Measurements from ENCODE around the gene IDUA.
"Not testable (repeated sequence)": the region's sequence is repeated elsewhere in the genome, so short reads cannot be mapped to it uniquely, and the experiment has no call there.

The IDUA gene

GRCh38 chr4:968621-969394, 18.0 kb upstream of the IDUA start:
- Histone ChIP-seq H3K4me1 (ENCODE audit: control insufficient read depth, insufficient read depth, low read length) (peaks cover 3% of the 10 kb centered on the region), H3K4me3 (ENCODE audit: low read length) (no peak overlapping the region), H3K9me3 (ENCODE audit: control insufficient read depth, insufficient read depth, low read length) (no peaks in the 10 kb centered on the region), H3K27ac (ENCODE audit: low read length) (no peak overlapping the region), H3K27me3 (ENCODE audit: control insufficient read depth, insufficient read depth, low read length) (no peaks in the 10 kb centered on the region; the same call in 1 of the 2 replicates), H3K36me3 (ENCODE audit: control insufficient read depth, insufficient read depth, low read length) (0 out of 2 replicates have a peak, but pooled peaks cover 3% of the 10 kb centered on the region)
- DNase-seq (ENCODE audit: low read depth, low spot score), result no peak
- no CpG with 5 or more reads among the region's 23 CpGs for WGBS (ENCODE audit: insufficient coverage, insufficient read length)

- Histone ChIP-seq H3K4me1 (ENCODE audit: control insufficient read depth, insufficient read depth, low read length) (peaks cover 3% of the 10 kb centered on the region), H3K27ac (ENCODE audit: low read length) (no peak overlapping the region), H3K9me3 (ENCODE audit: control insufficient read depth, insufficient read depth, low read length) (no peaks in the 10 kb centered on the region), H3K36me3 (ENCODE audit: control insufficient read depth, insufficient read depth, low read length) (0 out of 2 replicates have a peak, but pooled peaks cover 3% of the 10 kb centered on the region), H3K27me3 (ENCODE audit: control insufficient read depth, insufficient read depth, low read length) (no peaks in the 10 kb centered on the region; the same call in 1 of the 2 replicates), H3K4me3 (ENCODE audit: low read length) (no peak overlapping the region)
- no CpG with 5 or more reads among the region's 25 CpGs for WGBS (ENCODE audit: insufficient coverage, insufficient read length)
- DNase-seq (ENCODE audit: low read depth, low spot score), result no peak
These were observed 16.6 kb upstream of the IDUA start for GRCh38 chr4:970046-970745.

GRCh38 chr4:970854-971520, 15.9 kb upstream of the IDUA start:
- WGBS (ENCODE audit: insufficient coverage, insufficient read length), result no CpG with 5 or more reads among the region's 17 CpGs
- Histone ChIP-seq H3K27me3 (ENCODE audit: control insufficient read depth, insufficient read depth, low read length) (no peaks in the 10 kb centered on the region; the same call in 1 of the 2 replicates), H3K9me3 (ENCODE audit: control insufficient read depth, insufficient read depth, low read length) (no peaks in the 10 kb centered on the region), H3K4me1 (ENCODE audit: control insufficient read depth, insufficient read depth, low read length) (peaks cover 3% of the 10 kb centered on the region), H3K4me3 (ENCODE audit: low read length) (no peak overlapping the region), H3K36me3 (ENCODE audit: control insufficient read depth, insufficient read depth, low read length) (0 out of 2 replicates have a peak, but pooled peaks cover 3% of the 10 kb centered on the region), H3K27ac (ENCODE audit: low read length) (no peak overlapping the region)
- DNase-seq (ENCODE audit: low read depth, low spot score), result no peak

GRCh38 chr4:971666-972500, 15.0 kb upstream of the IDUA start:
- no peak for DNase-seq (ENCODE audit: low read depth, low spot score)
- Histone ChIP-seq H3K36me3 (ENCODE audit: control insufficient read depth, insufficient read depth, low read length) (0 out of 2 replicates have a peak, but pooled peaks cover 3% of the 10 kb centered on the region), H3K9me3 (ENCODE audit: control insufficient read depth, insufficient read depth, low read length) (no peaks in the 10 kb centered on the region), H3K4me1 (ENCODE audit: control insufficient read depth, insufficient read depth, low read length) (peaks cover 3% of the 10 kb centered on the region), H3K27me3 (ENCODE audit: control insufficient read depth, insufficient read depth, low read length) (no peaks in the 10 kb centered on the region; the same call in 1 of the 2 replicates), H3K4me3 (ENCODE audit: low read length) (no peak overlapping the region), H3K27ac (ENCODE audit: low read length) (no peak overlapping the region)
- no CpG with 5 or more reads among the region's 24 CpGs for WGBS (ENCODE audit: insufficient coverage, insufficient read length)

- no CpG with 5 or more reads among the region's 65 CpGs for WGBS (ENCODE audit: insufficient coverage, insufficient read length)
- Histone ChIP-seq H3K36me3 (ENCODE audit: control insufficient read depth, insufficient read depth, low read length) (0 out of 2 replicates have a peak, but pooled peaks cover 3% of the 10 kb centered on the region), H3K4me3 (ENCODE audit: low read length) (peak overlapping the region; percentile 41; the same call in 1 of the 2 replicates), H3K27ac (ENCODE audit: low read length) (no peak overlapping the region), H3K4me1 (ENCODE audit: control insufficient read depth, insufficient read depth, low read length) (peaks cover 3% of the 10 kb centered on the region), H3K9me3 (ENCODE audit: control insufficient read depth, insufficient read depth, low read length) (no peaks in the 10 kb centered on the region), H3K27me3 (ENCODE audit: control insufficient read depth, insufficient read depth, low read length) (no peaks in the 10 kb centered on the region; the same call in 1 of the 2 replicates)
- DNase-seq (ENCODE audit: low read depth, low spot score), result no peak
These were observed 14.0 kb upstream of the IDUA start for GRCh38 chr4:972651-973424.

- Histone ChIP-seq H3K36me3 (ENCODE audit: control insufficient read depth, insufficient read depth, low read length) (0 out of 2 replicates have a peak, but pooled peaks cover 3% of the 10 kb centered on the region), H3K4me1 (ENCODE audit: control insufficient read depth, insufficient read depth, low read length) (peaks cover 1% of the 10 kb centered on the region; the same call in 1 of the 2 replicates), H3K27me3 (ENCODE audit: control insufficient read depth, insufficient read depth, low read length) (no peaks in the 10 kb centered on the region; the same call in 1 of the 2 replicates), H3K9me3 (ENCODE audit: control insufficient read depth, insufficient read depth, low read length) (no peaks in the 10 kb centered on the region), H3K27ac (ENCODE audit: low read length) (no peak within 1 kb of the TSS), H3K4me3 (ENCODE audit: low read length) (peak within 1 kb of the TSS; percentile 41)
- WGBS (ENCODE audit: insufficient coverage, insufficient read length), result no CpG with 5 or more reads among the region's 123 CpGs
- no peak for DNase-seq (ENCODE audit: low read depth, low spot score)
These were observed 13.1 kb upstream of the IDUA start, which contains the start of gene DGKQ for GRCh38 chr4:973431-974397. Gene DGKQ, minus strand, starts transcription at chr4:973569. Its CDS starts 87 bp downstream, at chr4:973482.

DNA sequence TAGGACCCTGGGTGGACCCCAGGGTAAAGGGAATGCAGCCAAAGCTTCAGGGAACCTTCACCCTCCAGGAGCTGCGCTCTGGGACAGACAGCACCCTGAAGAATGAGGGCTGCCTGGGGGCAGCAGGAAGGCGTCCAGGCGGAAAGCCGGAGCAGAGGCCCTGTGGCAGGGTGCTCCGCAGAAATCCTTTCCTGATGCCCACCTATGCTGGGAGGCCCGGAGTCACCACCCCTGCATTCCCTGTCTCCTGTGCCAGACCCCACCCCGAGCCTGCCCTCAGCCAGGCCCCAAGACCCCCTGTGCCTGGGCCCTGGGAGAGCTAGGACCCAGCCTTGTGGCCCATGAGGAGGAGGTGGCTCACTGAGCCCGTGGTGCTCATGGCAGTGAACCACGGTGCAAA, 12.2 kb upstream of the IDUA start:
- no peaks in the 10 kb centered on the region for H3K9me3 ChIP-seq (ENCODE audit: control insufficient read depth, insufficient read depth, low read length)
- no peak for DNase-seq (ENCODE audit: low read depth, low spot score)
- H3K36me3 ChIP-seq (ENCODE audit: control insufficient read depth, insufficient read depth, low read length), result 0 out of 2 replicates have a peak, but pooled peaks cover 3% of the 10 kb centered on the region
- H3K4me3 ChIP-seq (ENCODE audit: low read length), result no peak overlapping the region
- no peak overlapping the region for H3K27ac ChIP-seq (ENCODE audit: low read length)
- peaks cover 2% of the 10 kb centered on the region; the same call in 1 of the 2 replicates for H3K4me1 ChIP-seq (ENCODE audit: control insufficient read depth, insufficient read depth, low read length)
- no CpG with 5 or more reads among the region's 9 CpGs for WGBS (ENCODE audit: insufficient coverage, insufficient read length)
- no peaks in the 10 kb centered on the region; the same call in 1 of the 2 replicates for H3K27me3 ChIP-seq (ENCODE audit: control insufficient read depth, insufficient read depth, low read length)

DNA sequence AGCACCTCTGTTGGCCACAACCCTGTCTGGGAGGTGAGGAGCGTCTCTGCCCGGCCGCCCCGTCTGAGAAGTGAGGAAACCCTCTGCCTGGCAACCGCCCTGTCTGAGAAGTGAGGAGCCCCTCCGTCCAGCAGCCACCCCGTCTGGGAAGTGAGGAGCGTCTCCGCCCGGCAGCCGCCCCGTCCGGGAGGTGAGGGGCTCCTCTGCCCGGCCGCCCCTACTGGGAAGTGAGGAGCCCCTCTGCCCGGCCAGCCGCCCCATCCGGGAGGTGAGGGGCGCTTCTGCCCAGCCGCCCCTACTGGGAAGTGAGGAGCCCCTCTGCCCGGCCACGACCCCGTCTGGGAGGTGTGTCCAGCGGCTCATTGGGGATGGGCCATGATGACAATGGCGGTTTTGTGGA, 10.8 kb upstream of the IDUA start:
- no CpG with 5 or more reads among the region's 25 CpGs for WGBS (ENCODE audit: insufficient coverage, insufficient read length)
- not testable (repeated sequence) for H3K27ac ChIP-seq (ENCODE audit: low read length); H3K27me3 ChIP-seq (ENCODE audit: control insufficient read depth, insufficient read depth, low read length); H3K4me3 ChIP-seq (ENCODE audit: low read length); DNase-seq (ENCODE audit: low read depth, low spot score); H3K36me3 ChIP-seq (ENCODE audit: control insufficient read depth, insufficient read depth, low read length); H3K9me3 ChIP-seq (ENCODE audit: control insufficient read depth, insufficient read depth, low read length); H3K4me1 ChIP-seq (ENCODE audit: control insufficient read depth, insufficient read depth, low read length)
